ENCODE results near the gene ZNF502. TPM values are rescaled to one million over a fixed set of nuclear protein-coding genes. Genes with fewer than 3 reads are reported as not detected.

Gene ZNF502
- total and polyA plus RNA-seq, 2 donors (not counting 3 experiments of a cell fraction or from before 2014, with no cell fraction given), result 1.0 to 4.1 TPM

DNA sequence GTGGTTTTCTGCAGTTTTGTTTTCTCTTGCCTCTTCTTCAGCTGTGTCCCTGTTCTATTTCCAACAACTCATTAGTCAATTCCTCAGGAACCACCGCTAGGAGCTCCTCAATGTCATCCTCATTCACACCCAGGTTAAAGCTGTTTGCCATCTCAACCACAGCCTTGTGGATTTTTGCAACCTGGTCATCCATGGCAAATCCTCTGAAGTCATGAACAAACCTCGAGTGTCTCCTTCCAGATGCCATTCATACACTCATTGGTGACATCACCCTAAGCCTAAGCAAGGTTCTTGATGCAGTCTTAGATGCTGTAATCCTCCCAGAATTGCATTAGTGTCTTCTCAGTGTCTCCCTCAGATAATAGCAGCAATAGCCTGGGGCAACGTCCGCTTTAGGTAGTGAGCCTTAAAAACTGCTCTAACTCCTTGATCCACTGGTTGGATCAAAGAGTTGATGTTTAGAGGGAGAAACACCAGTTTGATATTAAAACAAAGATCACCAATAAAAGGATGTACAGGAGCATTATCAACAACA is 31.5 kb upstream of the ZNF502 start:
- dilution Hi-C loops (cut with MboI; ENCODE audit: extremely low pct_ligation_motif_present, low sequenced_read_pairs) (no loop called here), intact Hi-C loops (cut with micrococcal nuclease) (no loop called here)
- Histone ChIP-seq H3K79me2 (ENCODE audit: control insufficient read depth, insufficient read depth, low read length) (no peaks in the 10 kb centered on the region), H3K27me3 (ENCODE audit: control insufficient read depth in 2 of 2, insufficient read depth in 2 of 2, low read length in 2 of 2) (no peaks in the 10 kb centered on the region), H3K4me1 (ENCODE audit: control insufficient read depth, extremely low read depth, insufficient read depth, low read length) (no peaks in the 10 kb centered on the region), H3K27ac (ENCODE audit: insufficient read depth, low read depth, low read length) (no peak overlapping the region), H4K20me1 (replicated peaks; ENCODE audit: control insufficient read depth, extremely low read depth, insufficient read depth, low read length) (no peaks in the 10 kb centered on the region), H3K4me3 (replicated peaks in 1 of 3; ENCODE audit: insufficient read depth in 1 of 3, low read depth in 1 of 3, low read length in 3 of 3) (no peak overlapping the region), H3K9me1 (replicated peaks; ENCODE audit: control insufficient read depth, extremely low read depth, insufficient read depth, low read length) (no peaks in the 10 kb centered on the region), H3K9ac (replicated peaks; ENCODE audit: extremely low read depth, insufficient read depth, low read length) (no peak overlapping the region), H3K36me3 (ENCODE audit: control insufficient read depth in 2 of 2, extremely low read depth in 1 of 2, insufficient read depth in 2 of 2, low read length in 2 of 2) (no peaks in the 10 kb centered on the region), H2AFZ (ENCODE audit: low read depth, low read length) (no peak overlapping the region), H3K9me3 (replicated peaks; ENCODE audit: control insufficient read depth, insufficient read depth, low read length) (peaks cover 1% of the 10 kb centered on the region), H3K4me2 (ENCODE audit: insufficient read depth, low read length) (no peak overlapping the region)
- no peak for DNase-seq (ENCODE audit: low read depth, low spot score)
- FAIRE-seq, result no peak
- TF ChIP-seq JUN (IDR thresholded peaks at IDR 0.05; ENCODE audit: borderline replicate concordance, insufficient read depth, insufficient read length, low read depth), result no peak
- no peak for TF ChIP-seq FOS (IDR thresholded peaks at IDR 0.05; ENCODE audit: borderline replicate concordance, insufficient read depth, low read length)
- TF ChIP-seq GATA2 (IDR thresholded peaks at IDR 0.05; ENCODE audit: insufficient read depth, insufficient read length, low read depth, low read length), result no peak
- TF ChIP-seq POLR2A (IDR thresholded peaks at IDR 0.05; ENCODE audit: low read depth, low read length), result no peak
- TF ChIP-seq EZH2 (IDR thresholded peaks at IDR 0.05; ENCODE audit: borderline replicate concordance, low read depth, low read length, severe bottlenecking), result no peak
- TF ChIP-seq MYC (IDR thresholded peaks at IDR 0.05; ENCODE audit: low read depth, low read length), result no peak
- TF ChIP-seq, protein P1, sequence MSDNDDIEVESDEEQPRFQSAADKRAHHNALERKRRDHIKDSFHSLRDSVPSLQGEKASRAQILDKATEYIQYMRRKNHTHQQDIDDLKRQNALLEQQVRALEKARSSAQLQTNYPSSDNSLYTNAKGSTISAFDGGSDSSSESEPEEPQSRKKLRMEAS (IDR thresholded peaks at IDR 0.05; ENCODE audit: insufficient read depth, insufficient read length), result no peak
- TF ChIP-seq, protein P2, sequence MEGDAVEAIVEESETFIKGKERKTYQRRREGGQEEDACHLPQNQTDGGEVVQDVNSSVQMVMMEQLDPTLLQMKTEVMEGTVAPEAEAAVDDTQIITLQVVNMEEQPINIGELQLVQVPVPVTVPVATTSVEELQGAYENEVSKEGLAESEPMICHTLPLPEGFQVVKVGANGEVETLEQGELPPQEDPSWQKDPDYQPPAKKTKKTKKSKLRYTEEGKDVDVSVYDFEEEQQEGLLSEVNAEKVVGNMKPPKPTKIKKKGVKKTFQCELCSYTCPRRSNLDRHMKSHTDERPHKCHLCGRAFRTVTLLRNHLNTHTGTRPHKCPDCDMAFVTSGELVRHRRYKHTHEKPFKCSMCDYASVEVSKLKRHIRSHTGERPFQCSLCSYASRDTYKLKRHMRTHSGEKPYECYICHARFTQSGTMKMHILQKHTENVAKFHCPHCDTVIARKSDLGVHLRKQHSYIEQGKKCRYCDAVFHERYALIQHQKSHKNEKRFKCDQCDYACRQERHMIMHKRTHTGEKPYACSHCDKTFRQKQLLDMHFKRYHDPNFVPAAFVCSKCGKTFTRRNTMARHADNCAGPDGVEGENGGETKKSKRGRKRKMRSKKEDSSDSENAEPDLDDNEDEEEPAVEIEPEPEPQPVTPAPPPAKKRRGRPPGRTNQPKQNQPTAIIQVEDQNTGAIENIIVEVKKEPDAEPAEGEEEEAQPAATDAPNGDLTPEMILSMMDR (IDR thresholded peaks at IDR 0.05; ENCODE audit: extremely low read depth in 1 of 2, insufficient read depth in 1 of 2, low read depth in 1 of 2, low read length in 2 of 2), result no peak
- TF ChIP-seq POLR2AphosphoS5 (IDR thresholded peaks at IDR 0.05; ENCODE audit: insufficient read depth, low read depth, low read length), result no peak
- BruUV-seq (replicated peaks), result no TSS peak
- CTCF ChIA-PET, result no interaction called here
- POLR2A ChIA-PET, result no interaction called here

Measured in endothelial cell of umbilical vein (primary cell).